ENCODE measurements around the gene PLGRKT.

DNA sequence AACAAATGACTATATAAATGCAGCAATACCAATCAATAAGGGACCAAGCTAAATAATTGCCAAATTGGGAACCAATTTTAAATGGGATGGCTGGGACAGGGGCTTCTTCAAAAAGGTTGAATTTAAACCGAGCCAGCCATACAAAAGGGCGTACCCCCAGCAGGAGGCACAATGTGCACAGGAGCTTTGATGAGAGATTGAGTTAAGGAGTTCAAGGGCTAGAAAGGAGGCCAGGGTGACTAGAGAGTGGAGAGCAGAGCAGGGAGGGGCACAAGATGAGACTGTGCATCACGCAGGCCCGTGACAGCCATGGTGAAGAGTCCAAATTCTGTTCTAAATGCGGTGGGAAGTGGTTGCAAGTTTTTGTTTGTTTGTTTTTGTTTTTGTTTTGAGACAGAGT, 49.3 kb upstream of the PLGRKT start:
- TF ChIP-seq, protein P1, sequence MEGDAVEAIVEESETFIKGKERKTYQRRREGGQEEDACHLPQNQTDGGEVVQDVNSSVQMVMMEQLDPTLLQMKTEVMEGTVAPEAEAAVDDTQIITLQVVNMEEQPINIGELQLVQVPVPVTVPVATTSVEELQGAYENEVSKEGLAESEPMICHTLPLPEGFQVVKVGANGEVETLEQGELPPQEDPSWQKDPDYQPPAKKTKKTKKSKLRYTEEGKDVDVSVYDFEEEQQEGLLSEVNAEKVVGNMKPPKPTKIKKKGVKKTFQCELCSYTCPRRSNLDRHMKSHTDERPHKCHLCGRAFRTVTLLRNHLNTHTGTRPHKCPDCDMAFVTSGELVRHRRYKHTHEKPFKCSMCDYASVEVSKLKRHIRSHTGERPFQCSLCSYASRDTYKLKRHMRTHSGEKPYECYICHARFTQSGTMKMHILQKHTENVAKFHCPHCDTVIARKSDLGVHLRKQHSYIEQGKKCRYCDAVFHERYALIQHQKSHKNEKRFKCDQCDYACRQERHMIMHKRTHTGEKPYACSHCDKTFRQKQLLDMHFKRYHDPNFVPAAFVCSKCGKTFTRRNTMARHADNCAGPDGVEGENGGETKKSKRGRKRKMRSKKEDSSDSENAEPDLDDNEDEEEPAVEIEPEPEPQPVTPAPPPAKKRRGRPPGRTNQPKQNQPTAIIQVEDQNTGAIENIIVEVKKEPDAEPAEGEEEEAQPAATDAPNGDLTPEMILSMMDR (IDR thresholded peaks at IDR 0.05 in 8 of 11, conservative IDR thresholded peaks at IDR 0.05 in 3 of 11), result no peak
- TF ChIP-seq POLR2A (IDR thresholded peaks at IDR 0.05), result no peak
